Dermis blood vessel endothelial cell (primary cell): ENCODE results near the gene DHRS7C. TPM values are rescaled to one million over a fixed set of nuclear protein-coding genes. Genes with fewer than 3 reads are reported as not detected.
"Not testable (repeated sequence)": the region's sequence is repeated elsewhere in the genome, so short reads cannot be mapped to it uniquely, and the experiment has no call there.

Experiments used
- DNase-seq: peaks from one replicate; pipeline ENCODE4 v3.0.0; 2010
- total RNA-seq: library from RNA; depleted of rRNA; stranded (reverse); fragments of >200 nt; gene quantifications from 2 replicates; pipeline ENCODE4 v1.2.3, GENCODE V29; 2014

DHRS7C gene
- total RNA-seq, 1 donor from 2014 or later, result not detected

GRCh38 chr17:9809409-9809808 is 18.0 kb upstream of the DHRS7C start:
- DNase-seq, result no peak

GRCh38 chr17:9806699-9807098 is 15.3 kb upstream of the DHRS7C start:
- no peak for DNase-seq

GRCh38 chr17:9805769-9806168 is 14.4 kb upstream of the DHRS7C start:
- no peak for DNase-seq

- no peak for DNase-seq
Measured at GRCh38 chr17:9802697-9803096, 11.3 kb upstream of the DHRS7C start.

- DNase-seq, result no peak
Measured at GRCh38 chr17:9802294-9802693, 10.9 kb upstream of the DHRS7C start.

- DNase-seq, result no peak
Measured at GRCh38 chr17:9801505-9801904, 10.1 kb upstream of the DHRS7C start.

DNA sequence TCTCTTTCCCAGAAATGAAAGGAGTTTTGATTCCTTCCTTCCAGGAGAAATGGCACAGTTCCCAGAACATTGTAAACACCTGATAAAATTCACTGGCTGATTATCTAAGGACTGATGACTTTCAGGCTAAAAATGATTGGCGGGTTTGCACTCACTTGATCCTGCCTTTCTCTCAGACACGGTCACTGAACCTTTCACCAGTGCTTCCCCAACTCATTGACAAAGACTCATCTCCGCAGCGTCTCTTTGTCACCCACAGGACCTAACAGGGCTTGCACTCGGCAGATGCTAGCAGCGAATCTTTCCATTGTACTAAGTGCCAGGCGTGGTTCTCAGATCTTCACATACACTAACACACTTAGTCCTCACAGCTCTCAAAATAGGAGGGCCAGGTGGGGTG is 7.3 kb upstream of the DHRS7C start:
- DNase-seq, result no peak

DNA sequence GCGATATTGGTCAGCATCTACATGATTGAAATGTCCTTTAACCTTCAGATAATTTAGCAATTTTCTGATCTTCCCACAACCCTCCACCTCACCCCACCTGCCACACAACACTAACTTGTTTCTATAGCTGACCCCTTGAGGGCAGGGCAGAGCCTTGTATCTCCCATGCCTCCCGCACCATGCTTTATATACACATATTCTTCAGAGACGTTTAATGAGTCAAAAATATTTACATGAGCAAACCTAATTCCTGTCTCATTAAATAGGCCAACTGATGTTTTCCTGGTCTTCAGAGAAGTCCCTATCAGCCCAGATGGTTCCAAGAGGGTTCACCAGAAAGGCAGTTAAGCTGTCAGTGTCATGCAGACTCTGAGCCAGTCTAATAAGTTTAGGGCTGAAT is 6.6 kb upstream of the DHRS7C start:
- no peak for DNase-seq

DNA sequence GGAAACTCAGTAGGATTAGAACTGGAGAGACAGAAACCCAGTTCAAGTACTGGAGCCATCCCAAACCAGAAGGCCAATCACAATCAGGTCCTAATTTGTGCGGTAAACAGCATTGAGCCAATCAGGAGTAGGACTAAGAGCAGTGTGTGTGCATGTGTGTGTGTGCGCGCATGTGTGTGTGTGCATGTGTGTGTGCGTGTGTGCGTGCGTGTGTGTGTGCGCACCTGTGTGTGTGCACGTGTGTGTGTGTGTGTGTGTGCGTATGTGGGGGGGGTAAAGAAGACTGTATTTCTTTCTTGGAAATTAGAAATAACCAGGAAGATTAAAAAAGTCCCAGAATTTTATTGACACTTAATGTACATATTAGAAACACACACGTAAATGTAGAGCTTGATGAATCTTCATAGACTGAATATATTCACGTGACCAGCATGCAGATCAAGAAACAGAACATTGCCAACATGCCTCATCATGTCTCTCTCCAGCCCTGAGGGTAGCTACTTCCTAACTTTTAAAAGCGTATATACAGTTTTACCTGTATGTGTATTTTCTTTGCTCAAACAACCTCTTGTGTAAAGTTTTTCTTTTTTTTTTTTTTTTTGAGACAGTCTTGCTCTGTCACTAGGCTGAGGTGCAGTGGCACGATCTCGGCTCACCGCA is 919 bp upstream of the DHRS7C start:
- no peak for DNase-seq

DNA sequence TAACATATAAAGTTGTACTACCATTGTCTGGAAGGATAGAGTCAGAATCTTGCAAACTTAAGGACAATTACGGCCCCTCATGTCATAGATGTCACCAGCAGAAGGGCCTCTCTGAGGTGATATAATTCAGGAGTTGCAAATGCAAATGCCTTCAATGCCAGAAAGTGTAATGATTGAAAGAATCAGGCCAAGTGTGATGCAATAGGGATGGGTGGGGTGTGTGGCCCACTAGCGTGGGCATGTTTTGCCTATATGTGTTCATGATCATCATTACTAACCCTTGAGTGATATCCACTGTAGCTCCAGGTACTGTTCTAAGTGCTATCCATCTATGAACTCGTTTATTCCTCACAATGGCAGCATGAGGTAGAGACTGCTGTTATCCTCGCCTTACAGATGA is 1.1 kb downstream of the DHRS7C start:
- no peak for DNase-seq

DNA sequence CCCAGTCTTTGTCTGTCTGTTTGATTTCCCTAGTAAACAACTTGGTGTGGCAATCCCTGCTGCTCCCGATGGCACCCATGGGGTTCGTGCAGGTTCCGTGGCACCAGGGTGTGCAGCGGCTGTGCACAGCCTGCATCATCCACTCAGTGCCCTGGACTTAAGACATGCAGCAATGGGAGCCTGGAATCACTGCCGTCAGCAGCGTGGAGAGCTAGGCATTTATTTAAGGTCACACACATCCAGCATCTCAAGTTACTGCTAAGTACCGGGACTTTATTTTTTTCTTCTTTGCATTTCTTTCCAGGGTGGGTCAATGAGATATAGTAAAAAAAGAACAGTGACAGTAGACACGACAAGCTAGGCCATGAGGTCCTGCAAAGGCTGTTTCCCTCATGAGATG is 2.8 kb downstream of the DHRS7C start:
- no peak for DNase-seq

DNA sequence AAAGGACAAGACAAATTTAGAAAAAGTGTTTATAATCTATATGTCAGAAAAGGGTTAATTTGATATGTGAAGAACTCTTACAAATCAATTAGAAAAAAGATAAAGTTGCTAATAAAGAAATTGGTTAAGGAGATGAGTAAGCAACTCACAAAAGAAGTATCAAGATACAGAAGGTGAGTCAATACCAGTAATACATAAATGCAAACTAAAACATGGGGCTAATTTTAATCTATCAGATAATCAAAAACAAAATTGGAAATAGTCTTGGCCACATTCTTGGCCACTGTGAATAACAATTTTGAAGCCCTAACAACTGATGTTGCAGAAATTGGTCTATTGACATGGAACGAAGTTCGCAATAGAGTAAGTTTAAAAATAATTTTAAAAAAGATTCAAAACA is 6.8 kb downstream of the DHRS7C start:
- DNase-seq, result no peak

- DNase-seq, result not testable (repeated sequence)
Measured at GRCh38 chr17:9783465-9783864, 7.9 kb downstream of the DHRS7C start.

- DNase-seq, result no peak
Measured at GRCh38 chr17:9783050-9783449, 8.3 kb downstream of the DHRS7C start.

GRCh38 chr17:9780552-9780951 is 10.8 kb downstream of the DHRS7C start:
- no peak for DNase-seq

DNA sequence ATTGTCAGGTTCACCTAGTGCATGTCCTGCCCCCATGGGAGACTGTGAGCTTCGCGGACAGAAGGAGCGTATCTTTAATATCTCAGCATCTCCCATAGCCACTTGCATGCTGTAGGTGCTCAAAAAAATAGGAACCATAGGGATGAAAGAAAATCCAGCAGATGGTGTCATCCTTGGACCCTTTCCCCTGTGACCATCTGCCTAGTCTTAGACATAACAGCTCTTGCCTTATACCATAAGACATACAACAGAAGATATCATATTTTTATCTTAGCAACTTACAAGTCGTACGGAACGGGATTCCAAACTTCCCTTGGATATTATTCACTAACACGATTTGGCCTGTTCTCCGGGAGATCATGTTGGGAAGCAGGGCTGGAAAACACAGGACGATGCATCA is 14.5 kb downstream of the DHRS7C start:
- DNase-seq, result no peak

DNA sequence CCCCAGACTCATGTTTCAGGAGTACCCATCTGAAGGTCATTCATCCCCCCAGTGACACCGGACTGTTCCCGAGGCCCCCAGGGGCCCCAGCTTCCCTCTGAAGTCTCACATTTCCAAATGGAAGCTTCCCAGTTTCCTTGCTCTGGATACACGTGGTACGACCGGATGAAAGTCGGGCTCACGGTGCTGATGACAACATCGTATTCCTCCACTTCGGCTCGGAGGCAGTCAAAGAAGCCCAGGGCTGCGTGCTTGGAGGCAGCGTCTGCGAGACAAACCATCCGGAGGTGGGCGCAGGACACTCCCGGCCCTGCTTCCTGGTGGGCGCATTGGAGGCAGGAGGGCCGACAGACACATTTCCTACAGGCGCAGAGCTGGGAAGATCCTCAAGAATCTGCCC is 18.7 kb downstream of the DHRS7C start:
- no peak for DNase-seq

DNA sequence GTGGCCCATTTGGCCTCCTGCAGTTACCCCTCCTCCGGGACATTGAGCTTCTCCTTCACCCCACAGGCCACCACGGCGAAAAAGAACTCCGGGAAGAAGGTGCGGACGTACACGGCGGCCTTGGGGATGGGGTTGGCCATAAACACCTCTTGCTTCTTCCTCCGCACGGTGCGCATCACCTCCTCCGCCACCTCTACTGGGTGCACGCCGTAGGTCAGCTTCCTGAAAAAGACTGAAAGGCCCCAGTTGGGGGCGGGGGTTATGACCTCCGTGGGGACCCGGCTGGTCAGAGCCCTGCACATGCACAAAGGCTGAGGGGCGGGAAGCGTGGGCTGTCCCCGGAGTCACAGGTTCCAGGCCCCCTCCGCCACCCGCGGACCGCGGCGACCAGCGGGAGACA is 19.9 kb downstream of the DHRS7C start:
- DNase-seq, result no peak

- DNase-seq, result no peak
Measured at GRCh38 chr17:9769036-9769695, 22.2 kb downstream of the DHRS7C start.

GRCh38 chr17:9768381-9768934 is 22.9 kb downstream of the DHRS7C start:
- peak; percentile 40 for DNase-seq

- DNase-seq, result no peak
Measured at GRCh38 chr17:9767432-9767991, 23.9 kb downstream of the DHRS7C start.

DNA sequence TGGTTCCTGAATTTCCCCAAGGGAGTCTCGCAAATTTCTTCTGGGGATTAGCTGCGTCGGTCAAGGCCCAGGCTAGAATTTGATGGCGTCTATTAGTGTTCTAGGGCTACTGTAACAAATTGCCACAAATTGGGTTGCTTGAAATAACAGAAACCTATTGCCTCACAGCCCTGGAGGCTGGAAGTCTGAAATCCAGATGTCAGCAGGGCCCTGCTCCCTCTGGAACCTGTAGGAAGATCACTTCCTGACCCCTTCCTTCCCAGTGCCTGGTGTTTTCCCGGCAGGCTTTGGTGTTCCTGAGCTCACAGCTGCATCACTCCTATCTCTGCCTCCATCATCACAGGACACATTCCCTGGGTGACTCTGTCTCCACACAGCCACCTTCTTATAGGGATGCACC is 24.4 kb downstream of the DHRS7C start:
- DNase-seq, result no peak

DNA sequence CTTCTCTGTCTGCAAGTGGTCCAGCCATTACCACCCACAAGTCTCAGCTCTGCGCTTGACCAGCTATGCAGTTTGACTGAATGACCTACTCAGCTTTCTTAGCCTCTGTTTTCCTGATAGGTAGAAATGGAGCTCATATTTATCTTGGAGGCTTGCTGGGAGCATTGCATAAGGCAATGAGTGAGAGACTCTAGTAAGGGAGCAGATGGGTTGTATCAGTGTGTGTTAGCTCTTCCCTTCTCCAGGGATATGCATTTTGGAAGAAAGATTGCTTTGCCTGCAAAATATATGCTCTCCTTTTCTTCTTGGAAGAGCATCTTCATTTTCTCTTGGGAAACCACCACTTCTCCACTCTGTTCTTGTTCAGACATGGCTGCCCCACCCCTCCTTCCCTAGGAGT is 26.1 kb downstream of the DHRS7C start:
- no peak for DNase-seq

DNA sequence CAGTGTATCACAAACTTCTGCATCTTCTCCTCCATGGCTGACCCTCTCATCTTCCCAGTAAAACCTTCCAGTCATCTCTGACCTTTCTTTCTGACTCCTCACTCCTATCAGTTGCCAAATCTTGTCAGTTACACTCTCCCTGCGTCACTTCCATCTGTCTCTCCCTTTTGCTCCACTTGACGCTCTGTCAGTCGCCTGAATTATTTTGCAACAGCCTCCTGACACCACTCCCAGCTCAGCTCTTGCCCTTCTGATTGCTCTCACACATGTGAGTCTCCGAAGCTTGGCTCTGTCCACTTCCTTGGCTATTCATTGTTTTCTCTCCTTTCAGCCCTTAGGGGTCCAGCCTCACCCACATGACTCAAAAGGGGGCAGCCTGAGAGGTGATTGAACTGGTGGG is 27.7 kb downstream of the DHRS7C start:
- DNase-seq, result no peak
